ENCODE results near the gene ZNF765. TPM values are rescaled to one million over a fixed set of nuclear protein-coding genes. Genes with fewer than 3 reads are reported as not detected.

ZNF765 gene
- total and polyA plus RNA-seq, 9 of the 15 experiments (the other 6 are each of a cell fraction or from before 2014, with no cell fraction given), result 5.4 to 17.5 (median 9.6) TPM

- TF ChIP-seq MGA (IDR thresholded peaks at IDR 0.05) (peak; percentile 4; the same call in 1 of the 2 replicates), ZNF124 (CRISPR knock-in tag; IDR thresholded peaks at IDR 0.05) (no peak), ELF1 (tag; IDR thresholded peaks at IDR 0.05) (peak; percentile 89), MYC (IDR thresholded peaks at IDR 0.05; ENCODE audit: low read depth, low read length) (peak; percentile 78), MYC (CRISPR knock-in tag; IDR thresholded peaks at IDR 0.05; ENCODE audit: borderline replicate concordance, low read depth) (no peak), TBP (optimal IDR thresholded peaks at IDR 0.05; ENCODE audit: low read depth, low read length) (peak; percentile 45), NFIC (IDR thresholded peaks at IDR 0.05) (no peak), HEY1 (CRISPR knock-in tag; IDR thresholded peaks at IDR 0.05; ENCODE audit: borderline replicate concordance) (no peak), LEF1 (IDR thresholded peaks at IDR 0.05) (no peak), RNF2 (IDR thresholded peaks at IDR 0.05) (no peak), PKNOX1 (IDR thresholded peaks at IDR 0.05) (peak; percentile 30; the same call in 1 of the 2 replicates), RBM22 (IDR thresholded peaks at IDR 0.05; ENCODE audit: low read depth, low read length, poor library complexity, severe bottlenecking) (no peak), KDM5B (IDR thresholded peaks at IDR 0.05; ENCODE audit: insufficient replicate concordance, low read depth, low read length) (peak; percentile 77), BRF2 (IDR thresholded peaks at IDR 0.05; ENCODE audit: borderline replicate concordance, insufficient read depth, insufficient read length) (no peak), PHTF2 (CRISPR knock-in tag; IDR thresholded peaks at IDR 0.05) (no peak)
Observed at GRCh38 chr19:53431399-53432087, 36.6 kb downstream of the ZNF765 start, which contains the start of gene ZNF761 (continued).
